Measurements from ENCODE around the gene ZNF579. TPM values are rescaled to one million over a fixed set of nuclear protein-coding genes. Genes with fewer than 3 reads are reported as not detected.
A peak's percentile ranks its signal among the peaks of the same experiment; 100 is the strongest.

ZNF579 gene
- total and polyA plus RNA-seq, 2 of the 8 experiments (the other 6 are each of a cell fraction or from before 2014, with no cell fraction given) = 10.0 to 18.9 TPM

- no peak for TF ChIP-seq CHD7 (IDR thresholded peaks at IDR 0.05; ENCODE audit: insufficient replicate concordance, low read length)
- peak; percentile 54; the same call in 1 of the 2 replicates for TF ChIP-seq RFX5 (IDR thresholded peaks at IDR 0.05; ENCODE audit: borderline replicate concordance, low read depth, low read length)
- peak; percentile 68 for TF ChIP-seq PHF8 (conservative IDR thresholded peaks at IDR 0.05; ENCODE audit: low read depth, low read length)
- TF ChIP-seq CEBPB (IDR thresholded peaks at IDR 0.05; ENCODE audit: low read depth, low read length) = no peak
- TF ChIP-seq SUZ12 (IDR thresholded peaks at IDR 0.05; ENCODE audit: low read length) = no peak
- TF ChIP-seq JUND (IDR thresholded peaks at IDR 0.05; ENCODE audit: low read length) = no peak
- TF ChIP-seq CTCF (IDR thresholded peaks at IDR 0.05; ENCODE audit: control extremely low read depth in 1 of 3, insufficient read depth in 1 of 3, low read depth in 1 of 3, low read length in 3 of 3) = peak; percentile 68 to 80 (median 73)
Measured at GRCh38 chr19:55605637-55606470, 25.2 kb upstream of the ZNF579 start, which contains the start of gene ZNF865 (continued).

Measured in H1 (cell line).